B cell (primary cell): ENCODE data around the gene NAALADL1. TPM values are rescaled to one million over a fixed set of nuclear protein-coding genes. Genes with fewer than 3 reads are reported as not detected.

Experiments used
- ATAC-seq: fragments of 200-7000 bp; cut with Tn5 transposase; one replicate; pipeline ENCODE4 v1.10.0; 2021; ENCODE audit warnings: low read depth, mild to moderate bottlenecking, moderate number of reproducible peaks, moderate library complexity
- CTCF ChIA-PET: fragments of 350-600 bp; sonication (Branson Sonifier 250); formaldehyde crosslinking; loops from one replicate; lab custom pipeline; 2021; ENCODE audit warnings: antibody characterized with exemption, inconsistent platforms; lab: Charles Lee
- POLR2A ChIA-PET: fragments of 350-600 bp; sonication (Branson Sonifier 250); formaldehyde crosslinking; loops from one replicate; lab custom pipeline; 2021; ENCODE audit warnings: antibody characterized with exemption; lab: Charles Lee
- DNase-seq: peaks from one replicate; pipeline ENCODE4 v3.0.0; 2013
- H2AFZ ChIP-seq: 2 replicates; pipeline ENCODE4 v1.6.1; 2012; ENCODE audit warnings: mild to moderate bottlenecking, low read depth, low read length; ENCODE audit not compliant: insufficient read depth, poor library complexity, severe bottlenecking
- H3K27ac ChIP-seq, 2 donors: 1 replicate in 1 of 2; 2 replicates in 1 of 2; pipeline ENCODE4 v1.5.1; 2012 to 2013; ENCODE audit warnings: low read length in 2 of 2, mild to moderate bottlenecking in 2 of 2, moderate library complexity in 1 of 2
- H3K27me3 ChIP-seq, 4 experiments: fragments of 200-600 bp in 1 of 4; sonication (generic) in 1 of 4; replicated peaks in 1 of 4; 1 replicate in 2 of 4; 2 replicates in 2 of 4; pipeline versions ENCODE4 v1.6.1 to v1.7.0; 2013 to 2016; ENCODE audit warnings: low read length in 3 of 4, mild to moderate bottlenecking in 2 of 4, mixed read lengths in 1 of 4, moderate library complexity in 1 of 4; ENCODE audit not compliant: insufficient read depth in 4 of 4, control insufficient read depth in 3 of 4; ENCODE audit errors: control extremely low read depth in 1 of 4
- H3K36me3 ChIP-seq, 2 experiments: replicated peaks in 1 of 2; 1 replicate in 1 of 2; 2 replicates in 1 of 2; pipeline versions ENCODE4 v1.6.1 to v1.7.1; 2013; ENCODE audit warnings: low read length in 1 of 2; ENCODE audit not compliant: insufficient read depth in 2 of 2, control insufficient read depth in 1 of 2; ENCODE audit errors: control extremely low read depth in 1 of 2, extremely low read depth in 1 of 2
- H3K4me1 ChIP-seq, 2 donors: fragments of 200-600 bp in 1 of 2; sonication (generic) in 1 of 2; 1 replicate in 1 of 2; 2 replicates in 1 of 2; pipeline versions ENCODE4 v1.5.1 to v1.6.1; 2013 to 2017; ENCODE audit warnings: low read length in 2 of 2; ENCODE audit not compliant: control insufficient read depth in 2 of 2, insufficient read depth in 2 of 2
- H3K4me2 ChIP-seq: replicated peaks from 2 replicates; pipeline ENCODE3; 2012; ENCODE audit warnings: mild to moderate bottlenecking, low read depth, low read length; ENCODE audit not compliant: poor library complexity, severe bottlenecking
- H3K4me3 ChIP-seq, 5 experiments: fragments of 200-600 bp in 1 of 5; sonication (generic) in 1 of 5; 1 replicate in 3 of 5; 2 replicates in 2 of 5; pipeline versions ENCODE4 v1.5.1 to v1.7.0; 2011 to 2016; ENCODE audit warnings: low read length in 4 of 5, mild to moderate bottlenecking in 4 of 5, low read depth in 2 of 5, control low read depth in 1 of 5, moderate library complexity in 1 of 5; ENCODE audit not compliant: insufficient read depth in 1 of 5; ENCODE audit errors: control extremely low read depth in 1 of 5, extremely low read depth in 1 of 5
- H3K79me2 ChIP-seq: fragments of 200-600 bp; sonication (generic); one replicate; pipeline ENCODE4 v1.6.0; 2016; ENCODE audit warnings: low read length; ENCODE audit not compliant: control insufficient read depth, insufficient read depth
- H3K9ac ChIP-seq: fragments of 200-600 bp; sonication (generic); 2 replicates; pipeline ENCODE4 v1.6.1; 2017; ENCODE audit warnings: mild to moderate bottlenecking, low read length, moderate library complexity
- H3K9me3 ChIP-seq, 3 donors: one replicate each; pipeline versions ENCODE4 v1.6.1 to v1.7.1; 2013; ENCODE audit warnings: low read length in 2 of 3; ENCODE audit not compliant: control insufficient read depth in 2 of 3, insufficient read depth in 1 of 3; ENCODE audit errors: control extremely low read depth in 1 of 3
- H4K20me1 ChIP-seq: 2 replicates; pipeline ENCODE4 v1.6.0; 2012; ENCODE audit warnings: mild to moderate bottlenecking, low read length; ENCODE audit not compliant: insufficient read depth, control insufficient read depth, poor library complexity, severe bottlenecking
- H3K27ac Mint-ChIP-seq: one replicate; pipeline ENCODE4 v1.8.0; 2021; ENCODE audit warnings: mixed read lengths
- H3K27me3 Mint-ChIP-seq: one replicate; pipeline ENCODE4 v1.8.0; 2021; ENCODE audit warnings: mixed read lengths
- H3K4me1 Mint-ChIP-seq: one replicate; pipeline ENCODE4 v1.8.0; 2021; ENCODE audit warnings: mixed read lengths
- H3K4me3 Mint-ChIP-seq: one replicate; pipeline ENCODE4 v1.8.0; 2021; ENCODE audit warnings: mixed read lengths
- H3K9me3 Mint-ChIP-seq: one replicate; pipeline ENCODE4 v1.8.0; 2022; ENCODE audit warnings: mixed read lengths; ENCODE audit not compliant: insufficient read depth
- EZH2 ChIP-seq: IDR thresholded peaks from 2 replicates; pipeline ENCODE4 v1.6.1; 2012; ENCODE audit warnings: borderline replicate concordance, low read depth, mild to moderate bottlenecking, moderate library complexity, low read length; ENCODE audit not compliant: insufficient read depth, poor library complexity, severe bottlenecking
- WGBS: methylation state at CpG from one replicate; pipeline ENCODE4 v1.1.5; 2013; ENCODE audit warnings: missing lambda C conversion rate; ENCODE audit not compliant: insufficient coverage; 5-methylcytosine and 5-hydroxymethylcytosine counted together
- intact Hi-C: fragments of 100-400 bp; cut with micrococcal nuclease; formaldehyde crosslinking; loops from one replicate; pipeline ENCODE4 v1.10.0; 2022
- polyA plus RNA-seq: library from polyadenylated mRNA; depleted of rRNA; stranded (reverse); fragments of >200 nt; gene quantifications from 2 replicates; pipeline ENCODE4 v1.2.3, GENCODE V29; 2012
- total RNA-seq, 2 donors: library from RNA; stranded (reverse); fragments of 120-200 nt in 1 of 2; gene quantifications; 1 replicate in 1 of 2; 2 replicates in 1 of 2; pipeline versions ENCODE4 v1.2.3 to v1.2.4, GENCODE V29; 2013 to 2022
- TF ChIP-seq, protein P1 (sequence below): fragments of 200-600 bp; IDR thresholded peaks from one replicate; pipeline ENCODE4 v1.8.0; 2022; ENCODE audit warnings: antibody characterized with exemption, mild to moderate bottlenecking

NAALADL1 gene
- total and polyA plus RNA-seq, 2 donors (not counting 1 experiment from before 2014, with no cell fraction given), result 23.0 to 40.2 TPM

DNA sequence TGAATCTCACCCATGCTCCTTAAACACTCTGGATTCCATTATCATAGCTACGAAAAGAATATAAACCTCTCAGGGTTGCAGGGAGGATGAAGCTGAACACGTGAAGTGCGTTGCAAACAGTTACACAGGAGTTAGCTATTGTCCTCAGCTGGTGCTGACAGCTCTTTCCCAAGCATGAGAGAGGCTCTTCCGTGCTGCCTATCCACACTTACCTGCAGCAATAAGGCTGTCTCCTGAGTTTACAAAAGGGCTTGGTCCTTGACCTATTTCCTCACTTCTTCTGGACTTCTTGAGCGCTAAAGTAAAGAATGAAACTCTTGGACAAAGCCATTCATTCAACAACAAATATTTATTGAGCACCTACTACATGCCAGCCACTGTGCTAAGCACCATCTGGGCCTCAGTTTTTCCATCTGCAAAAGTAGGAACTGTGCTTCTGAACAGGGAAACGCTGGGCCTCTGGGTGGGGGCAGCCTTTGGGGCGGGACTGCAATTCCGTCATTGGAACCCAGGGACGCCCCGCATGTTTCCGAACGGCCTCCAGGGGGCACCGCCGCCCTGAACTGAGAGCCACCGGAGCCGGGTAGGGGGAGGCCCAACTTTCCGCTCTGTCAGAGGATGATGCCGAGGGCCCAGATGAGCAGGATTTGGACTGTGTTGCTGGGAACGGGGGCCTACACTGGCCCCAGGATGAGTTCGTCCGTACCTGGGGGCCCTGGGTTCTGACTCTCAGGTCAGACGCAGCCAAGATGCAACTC, 45.0 kb downstream of the NAALADL1 start:
- no peaks in the 10 kb centered on the region for H3K27me3 Mint-ChIP-seq
- H3K27ac ChIP-seq, result peak overlapping the region; percentile 93 to 98
- peak; percentile 95 for DNase-seq
- H3K36me3 ChIP-seq, result peaks cover 0 to 4% of the 10 kb centered on the region in 2 experiments
- H3K79me2 ChIP-seq, result peaks cover 31% of the 10 kb centered on the region
- H3K9me3 ChIP-seq, result no peaks in the 10 kb centered on the region
- H3K9ac ChIP-seq, result peak overlapping the region; percentile 80
- intact Hi-C loops, result loop anchor here (1.0 to 5.0 kb wide), 4 partner anchors 83 to 236 kb away; partner anchors contain the start of genes CAPN1, PPP2R5B, SF1 and VPS51
- H4K20me1 ChIP-seq, result no peaks in the 10 kb centered on the region
- 19% methylated on average over 22 of the region's 22 CpGs for WGBS
- ATAC-seq, result peak; percentile 78
- H3K27ac Mint-ChIP-seq, result peak overlapping the region; percentile 98
- POLR2A ChIA-PET, result interaction anchor here (0.9 to 1.9 kb wide), 10 partner anchors 83 to 224 kb away, joined by 3 to 8 read pairs (median 3); partner anchors contain the start of genes FAU, MRPL49, TM7SF2 and VPS51
- H3K4me3 Mint-ChIP-seq, result peak overlapping the region; percentile 92
- H3K4me1 ChIP-seq, result peaks cover 9 to 35% of the 10 kb centered on the region in 2 donors
- H3K4me2 ChIP-seq, result peak overlapping the region; percentile 82
- peaks cover 23% of the 10 kb centered on the region for H3K4me1 Mint-ChIP-seq
- no peak for TF ChIP-seq EZH2
- TF ChIP-seq, protein P1, sequence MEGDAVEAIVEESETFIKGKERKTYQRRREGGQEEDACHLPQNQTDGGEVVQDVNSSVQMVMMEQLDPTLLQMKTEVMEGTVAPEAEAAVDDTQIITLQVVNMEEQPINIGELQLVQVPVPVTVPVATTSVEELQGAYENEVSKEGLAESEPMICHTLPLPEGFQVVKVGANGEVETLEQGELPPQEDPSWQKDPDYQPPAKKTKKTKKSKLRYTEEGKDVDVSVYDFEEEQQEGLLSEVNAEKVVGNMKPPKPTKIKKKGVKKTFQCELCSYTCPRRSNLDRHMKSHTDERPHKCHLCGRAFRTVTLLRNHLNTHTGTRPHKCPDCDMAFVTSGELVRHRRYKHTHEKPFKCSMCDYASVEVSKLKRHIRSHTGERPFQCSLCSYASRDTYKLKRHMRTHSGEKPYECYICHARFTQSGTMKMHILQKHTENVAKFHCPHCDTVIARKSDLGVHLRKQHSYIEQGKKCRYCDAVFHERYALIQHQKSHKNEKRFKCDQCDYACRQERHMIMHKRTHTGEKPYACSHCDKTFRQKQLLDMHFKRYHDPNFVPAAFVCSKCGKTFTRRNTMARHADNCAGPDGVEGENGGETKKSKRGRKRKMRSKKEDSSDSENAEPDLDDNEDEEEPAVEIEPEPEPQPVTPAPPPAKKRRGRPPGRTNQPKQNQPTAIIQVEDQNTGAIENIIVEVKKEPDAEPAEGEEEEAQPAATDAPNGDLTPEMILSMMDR, result no peak
- CTCF ChIA-PET, result interaction anchor here (0.7 to 5.0 kb wide), 28 partner anchors 10 to 324 kb away, joined by 3 to 36 read pairs (median 4); partner anchors contain the start of genes BATF2, CAPN1, SAC3D1 and SNX15
- no peaks in the 10 kb centered on the region for H3K27me3 ChIP-seq
- H2AFZ ChIP-seq, result peak overlapping the region; percentile 74
- H3K4me3 ChIP-seq, result peak overlapping the region; percentile 17 to 92 (median 83)
- H3K9me3 Mint-ChIP-seq, result no peaks in the 10 kb centered on the region

DNA sequence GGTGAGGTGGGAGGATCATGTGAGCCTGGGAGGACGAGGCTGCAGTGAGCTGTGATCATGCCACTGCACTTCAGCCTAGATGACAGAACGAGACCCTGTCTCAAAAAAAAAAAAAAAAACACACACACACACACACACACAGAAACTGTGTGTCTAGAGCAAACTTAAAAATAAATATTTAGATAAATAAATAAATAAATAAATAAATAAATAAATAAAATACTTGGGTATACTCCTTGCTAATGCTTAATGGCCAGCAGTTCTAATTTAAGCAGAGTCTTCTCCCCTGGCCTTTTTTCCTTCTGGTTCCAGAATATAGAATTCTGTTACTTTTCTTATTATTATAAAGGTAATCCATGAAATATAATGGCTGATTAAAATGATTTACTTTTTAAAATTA, 49.5 kb downstream of the NAALADL1 start:
- Histone ChIP-seq H4K20me1 (no peaks in the 10 kb centered on the region), H3K27ac (no peak overlapping the region), H3K4me1 (peaks cover 6 to 8% of the 10 kb centered on the region in 2 donors), H3K9me3 (no peaks in the 10 kb centered on the region), H3K9ac (no peak overlapping the region), H3K4me2 (no peak overlapping the region), H3K4me3 (no peak overlapping the region), H3K79me2 (no peaks in the 10 kb centered on the region), H2AFZ (no peak overlapping the region), H3K36me3 (no peaks in the 10 kb centered on the region), H3K27me3 (no peaks in the 10 kb centered on the region)
- no CpG with 5 or more reads among the region's 2 CpGs for WGBS
- Mint-ChIP-seq H3K27ac (no peak overlapping the region), H3K4me3 (no peak overlapping the region), H3K4me1 (peaks cover 9% of the 10 kb centered on the region), H3K9me3 (no peaks in the 10 kb centered on the region), H3K27me3 (no peaks in the 10 kb centered on the region)
- DNase-seq (no peak), ATAC-seq (no peak)
- TF ChIP-seq, protein P1, result no peak
- no peak for TF ChIP-seq EZH2
- intact Hi-C loops, result no loop called here
- ChIA-PET CTCF (interaction anchor here (0.7 kb wide), 1 partner anchor 47 kb away, joined by 3 read pairs; no protein-coding TSS in a partner anchor), POLR2A (interaction anchor here (0.6 to 0.7 kb wide), 2 partner anchors 80 to 124 kb away, joined by 3 read pairs; no protein-coding TSS in a partner anchor)
